Activated T-cell treated with anti-CD3 and anti-CD28 coated beads for 1 hour (primary cell): ENCODE measurements around the gene RNF183.
"Not testable (repeated sequence)": the region's sequence is repeated elsewhere in the genome, so short reads cannot be mapped to it uniquely, and the experiment has no call there.

ENCODE experiments used
- DNase-seq: peaks from one replicate; pipeline ENCODE4 v3.0.0-alpha.2; 2020; ENCODE audit warnings: low read depth

Gene RNF183

DNA sequence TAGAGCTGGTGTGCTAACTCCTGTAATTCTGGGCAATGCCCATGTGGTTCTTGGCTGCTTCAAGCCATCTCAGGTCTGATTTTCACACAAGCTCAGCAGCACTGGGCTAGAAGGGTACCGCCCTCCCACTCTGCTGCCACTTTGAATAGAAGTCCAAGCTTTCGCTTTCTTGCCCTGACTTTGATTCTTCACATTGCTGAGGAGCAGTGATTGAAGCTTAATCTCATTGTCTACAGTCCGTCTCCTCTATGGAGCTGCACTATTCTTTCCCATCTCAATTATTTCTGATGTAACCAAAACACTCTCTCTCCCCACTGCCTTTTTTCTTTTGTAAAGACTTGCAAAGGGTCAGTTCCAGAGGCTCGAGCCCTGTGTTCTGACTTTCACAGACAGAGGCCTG is 12.9 kb upstream of the RNF183 start:
- no peak for DNase-seq

DNA sequence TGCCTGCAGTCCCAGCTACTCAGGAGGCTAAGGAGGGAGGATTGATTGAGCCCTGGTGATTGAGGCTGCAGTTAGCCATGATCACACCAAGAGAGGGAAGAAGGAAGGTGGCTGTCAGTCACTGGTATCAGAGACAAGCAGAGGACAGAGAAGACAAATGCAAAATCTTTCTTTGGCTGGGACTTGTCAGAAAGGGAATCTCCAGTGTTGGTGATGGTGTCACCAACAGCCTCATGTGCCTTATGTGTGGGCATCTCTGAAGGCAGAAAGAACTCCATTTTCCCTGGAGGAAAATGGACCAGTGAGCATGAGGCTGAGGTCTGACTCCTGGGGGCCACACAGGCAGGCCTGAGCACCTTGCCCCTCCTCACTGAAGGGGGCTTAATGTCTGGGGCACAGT is 12.1 kb upstream of the RNF183 start:
- DNase-seq, result no peak

DNA sequence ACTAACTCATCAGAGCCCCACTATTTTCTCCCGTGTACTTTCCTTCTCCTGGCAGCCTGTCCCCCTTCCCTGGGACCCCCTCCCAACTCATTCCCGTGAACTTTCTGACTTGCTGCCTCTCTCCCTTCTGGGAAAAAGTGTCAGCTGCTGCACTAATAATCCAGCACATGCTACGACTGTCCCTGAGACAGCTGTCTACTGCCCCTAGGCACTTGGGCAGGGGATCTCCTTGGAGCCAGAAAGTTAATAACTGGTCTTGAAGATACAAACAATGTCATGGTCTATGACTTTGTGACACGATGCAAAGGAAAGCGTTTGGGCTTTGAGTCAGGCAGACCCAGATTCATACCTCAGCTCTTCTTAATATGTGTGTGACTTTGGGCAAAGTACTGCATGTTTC is 10.1 kb upstream of the RNF183 start:
- no peak for DNase-seq

DNA sequence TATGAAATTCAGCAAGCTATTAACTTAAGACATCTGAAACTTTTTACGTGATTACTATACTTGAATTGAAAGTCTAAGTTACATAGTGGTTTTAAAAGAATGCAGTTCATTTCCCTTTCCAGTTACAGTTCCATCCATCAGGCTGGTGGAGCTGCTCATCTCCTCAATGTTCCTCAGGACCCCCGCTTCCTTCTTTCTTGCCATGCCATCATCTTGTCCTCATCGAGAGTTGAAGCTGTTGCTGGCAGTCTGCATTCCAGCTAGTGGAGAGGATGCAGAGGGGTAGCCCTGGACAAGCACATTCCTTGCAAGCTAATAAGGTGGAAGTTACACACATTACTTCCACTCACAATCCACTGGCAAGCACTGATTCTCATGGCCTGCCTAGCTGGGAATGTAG is 8.8 kb upstream of the RNF183 start:
- DNase-seq, result no peak

DNA sequence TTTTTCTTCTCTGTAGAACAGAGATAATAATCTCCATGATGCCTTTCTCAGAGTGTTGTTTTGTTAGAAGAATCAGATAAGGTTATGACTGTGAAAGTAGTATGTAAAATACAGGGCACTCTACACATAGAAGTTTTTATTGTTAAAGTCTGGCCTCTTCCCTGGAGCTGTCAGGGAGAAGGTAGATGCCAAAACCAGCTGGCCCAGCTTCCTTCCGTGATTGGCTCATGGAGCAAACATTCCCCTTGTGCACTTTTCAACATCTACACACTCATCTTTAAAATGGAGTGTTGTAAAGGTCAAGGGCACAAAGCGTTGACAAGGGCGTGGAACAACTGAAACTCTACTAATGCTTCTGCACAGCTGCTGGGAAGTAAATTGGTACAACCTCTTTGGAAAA is 7.4 kb upstream of the RNF183 start:
- no peak for DNase-seq

DNA sequence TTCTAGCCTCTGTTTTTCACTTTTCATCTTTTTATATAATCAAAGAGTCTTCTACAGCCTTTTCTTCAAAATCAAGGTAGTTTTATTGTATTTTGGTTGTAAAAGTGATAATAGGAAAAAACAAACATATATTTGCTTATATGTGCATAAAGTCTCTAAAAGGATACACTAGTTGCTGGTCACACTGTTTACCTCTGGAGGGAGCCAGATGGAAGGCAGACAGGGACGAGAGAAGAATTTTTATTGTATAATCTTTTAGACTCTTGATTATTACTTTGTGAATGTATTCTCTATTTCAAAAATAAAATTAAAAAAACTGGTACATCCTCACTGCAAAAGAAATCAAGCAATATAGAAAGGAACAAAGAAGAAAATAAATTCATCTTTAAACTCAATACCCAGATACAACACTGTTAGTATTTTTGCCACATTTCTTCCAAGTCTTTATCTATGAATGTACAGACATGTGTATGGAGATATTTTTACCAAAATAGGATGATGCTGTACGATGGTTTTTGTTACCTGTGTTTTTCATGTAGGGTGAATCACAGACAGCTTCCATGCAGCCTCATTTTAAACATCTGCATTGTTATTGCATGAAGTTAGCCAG is 6.1 kb upstream of the RNF183 start:
- no peak for DNase-seq

DNA sequence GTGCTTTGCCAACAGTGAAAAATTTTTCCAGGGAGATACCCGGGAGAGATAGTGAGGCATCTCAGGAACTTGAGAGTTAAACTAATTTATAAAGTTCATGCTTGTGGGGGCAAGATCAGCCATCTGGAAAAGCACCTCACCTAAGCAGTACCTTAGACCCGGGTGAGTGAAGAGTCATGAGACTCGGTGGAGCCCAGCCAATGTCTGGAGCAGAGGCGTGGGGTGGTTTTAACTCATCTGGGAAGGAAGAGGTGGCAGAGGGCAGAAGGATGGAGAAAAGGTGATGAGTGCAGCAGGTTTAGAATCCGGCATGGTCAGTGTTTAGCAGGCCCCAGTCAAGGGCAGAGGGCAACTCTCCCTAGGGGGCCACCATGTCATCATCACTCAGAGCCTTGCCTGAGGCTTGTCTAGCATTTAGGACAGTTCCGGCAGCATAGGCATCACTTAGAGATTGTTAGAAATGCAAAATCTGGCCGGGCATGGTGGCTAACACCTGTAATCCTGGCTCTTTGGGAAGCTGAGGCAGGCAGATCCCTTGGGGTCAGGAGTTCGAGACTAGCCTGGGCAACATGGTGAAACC is 4.3 kb upstream of the RNF183 start:
- no peak for DNase-seq

DNA sequence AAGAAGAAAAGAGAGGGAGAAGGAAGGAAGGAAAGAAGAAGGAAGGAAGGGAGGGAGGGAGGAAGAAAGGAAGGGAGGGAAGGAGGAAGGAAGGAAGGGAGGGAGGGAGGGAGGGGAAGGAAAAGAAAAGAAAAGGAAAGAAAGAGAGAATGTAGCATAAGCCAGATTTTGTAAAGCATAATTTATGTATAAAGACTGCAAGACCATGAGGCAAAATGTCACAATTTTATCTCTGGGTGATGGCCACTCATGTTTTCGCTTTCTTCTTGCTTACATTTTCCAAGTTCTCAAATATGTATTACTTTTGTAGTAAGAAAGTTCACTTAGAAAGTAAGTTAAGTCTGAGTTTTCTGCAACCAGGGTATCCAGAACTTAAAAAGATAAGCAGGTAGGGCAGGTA is 3.4 kb upstream of the RNF183 start:
- no peak for DNase-seq

DNA sequence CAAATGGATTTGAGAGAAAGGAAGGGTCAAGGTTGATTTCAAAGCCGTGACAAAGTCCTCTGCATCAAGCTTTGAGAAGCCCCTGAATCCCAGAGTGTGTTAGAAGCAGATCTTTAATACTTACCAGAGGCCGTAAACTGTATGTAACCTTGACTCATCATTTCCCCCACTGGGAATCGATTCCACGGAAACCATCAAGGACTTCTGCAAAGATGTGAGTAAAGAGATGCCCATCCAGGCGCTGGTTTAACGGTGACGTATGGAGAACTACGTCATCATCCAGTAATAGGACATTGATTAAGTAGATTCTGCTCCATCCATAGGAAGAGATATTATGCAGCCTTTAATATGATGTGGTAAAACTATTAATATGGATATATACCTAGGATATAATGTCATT is 1.6 kb downstream of the RNF183 start:
- no peak for DNase-seq

DNA sequence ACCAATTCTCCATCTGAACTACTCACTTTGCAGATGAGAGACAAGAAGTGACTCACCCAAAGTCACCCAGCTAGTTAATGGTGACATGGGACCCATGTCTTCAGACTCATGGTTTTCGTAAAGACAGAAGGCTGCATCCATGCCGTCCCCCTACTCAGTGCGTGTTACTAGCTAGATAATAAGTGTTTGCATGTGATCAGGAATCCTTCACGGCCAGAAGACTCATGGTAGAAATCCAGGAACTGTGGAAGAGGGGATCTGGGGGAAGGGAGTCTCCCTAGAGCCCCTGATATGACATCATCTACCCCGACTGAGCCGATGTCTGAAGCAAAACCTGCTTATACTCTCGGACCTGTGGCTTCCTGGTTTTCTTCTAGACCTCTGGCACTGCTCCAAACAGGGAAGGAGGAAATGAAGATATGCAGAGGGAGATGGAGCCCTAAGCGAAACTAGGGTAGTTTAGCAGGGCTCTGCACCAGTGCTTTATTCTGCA is 3.3 kb downstream of the RNF183 start:
- DNase-seq, result no peak

DNA sequence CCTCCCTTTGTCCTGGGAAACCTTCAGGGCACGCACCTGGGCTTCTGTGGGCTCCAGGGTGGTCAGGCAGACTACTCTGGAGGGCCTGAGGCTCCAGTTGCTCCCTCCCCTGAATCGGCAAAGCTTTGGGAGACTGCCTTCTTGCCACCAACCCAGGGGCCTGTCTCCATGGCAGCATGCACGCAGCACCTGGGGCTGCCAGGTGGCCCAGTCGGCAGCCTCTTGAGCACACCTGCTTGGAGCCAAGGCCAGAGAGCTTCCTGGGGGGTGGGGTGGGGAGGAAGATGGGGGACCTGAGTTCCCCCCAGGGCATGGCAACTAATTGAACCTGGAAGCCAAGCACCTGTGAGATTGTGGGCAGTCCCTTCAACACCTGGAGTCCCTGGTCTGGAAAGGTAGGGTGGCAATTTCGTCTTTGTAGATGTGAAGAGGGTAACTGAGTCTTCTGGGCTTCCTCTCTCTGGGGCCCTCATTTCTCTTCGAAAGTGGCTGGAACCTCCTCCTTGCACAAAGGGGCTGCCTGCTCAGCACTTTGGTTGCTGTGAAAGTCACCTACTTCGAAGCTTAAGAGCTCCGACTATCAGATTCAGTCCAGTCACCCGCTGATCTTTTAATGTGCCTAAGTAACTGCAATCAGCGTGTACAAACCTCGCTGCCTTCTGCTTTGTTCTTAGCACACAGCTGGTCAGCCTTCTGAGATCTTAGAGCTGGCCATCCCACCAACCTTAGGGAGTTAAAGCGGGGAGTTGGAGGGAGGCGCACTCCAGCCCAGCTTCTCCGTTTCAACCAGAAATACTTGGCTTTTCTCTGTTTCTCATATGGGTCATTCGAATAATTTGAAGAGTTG is 4.0 kb downstream of the RNF183 start:
- DNase-seq, result no peak

DNA sequence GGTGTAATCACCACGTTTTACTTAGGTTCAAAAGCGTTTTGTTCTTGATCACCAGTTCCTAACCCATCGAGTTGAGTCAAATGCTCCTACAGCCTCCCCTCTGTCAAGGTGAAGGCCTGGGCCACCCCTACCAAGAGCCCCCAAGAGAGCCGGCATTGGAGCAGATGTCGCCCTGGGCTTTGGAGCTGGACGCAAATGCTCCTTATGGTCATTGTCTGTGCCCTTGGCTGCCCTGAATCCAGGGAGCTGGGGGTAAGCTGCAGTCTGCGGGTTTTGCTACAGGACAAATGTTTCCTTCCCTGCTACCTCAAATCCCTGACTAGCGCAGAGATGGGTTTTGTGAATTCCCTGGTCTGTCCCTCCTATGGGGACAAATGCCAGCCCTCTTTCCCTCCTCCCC is 4.9 kb downstream of the RNF183 start:
- no peak for DNase-seq

DNA sequence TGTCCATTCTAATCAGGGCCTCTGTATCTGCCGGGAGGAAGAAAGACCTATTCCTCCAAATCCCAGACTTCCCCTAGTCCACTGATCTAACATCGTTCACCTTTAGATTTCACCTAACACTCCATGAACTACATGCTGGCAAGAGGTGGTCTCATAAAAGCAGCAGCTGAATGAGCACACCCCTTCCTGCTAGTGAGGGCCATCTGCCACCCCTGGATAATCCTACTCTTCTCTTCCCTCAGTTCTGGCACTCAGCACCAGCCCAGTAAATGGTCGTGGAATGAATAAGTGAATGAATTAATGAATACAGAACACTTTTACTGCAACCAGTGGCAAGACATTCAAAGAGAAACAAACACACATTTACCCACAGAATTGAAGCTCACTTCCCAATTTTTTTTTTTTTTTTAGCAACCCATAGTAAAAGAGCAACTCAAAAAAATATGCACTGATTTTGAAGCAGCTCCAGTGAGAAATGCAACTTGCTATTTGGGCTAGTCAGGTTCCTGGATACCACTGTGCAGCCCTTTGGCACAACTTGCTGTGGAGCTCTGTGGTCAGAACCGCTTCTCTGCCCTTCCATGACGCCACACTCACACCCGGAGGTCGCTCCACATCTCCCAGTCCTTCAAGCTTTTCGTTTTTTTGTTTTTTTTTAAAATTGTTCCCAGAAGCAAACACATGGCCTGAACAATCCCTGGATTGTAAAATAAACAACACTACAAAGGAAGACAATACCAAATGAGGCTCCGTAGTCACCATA is 6.2 kb downstream of the RNF183 start:
- no peak for DNase-seq

DNA sequence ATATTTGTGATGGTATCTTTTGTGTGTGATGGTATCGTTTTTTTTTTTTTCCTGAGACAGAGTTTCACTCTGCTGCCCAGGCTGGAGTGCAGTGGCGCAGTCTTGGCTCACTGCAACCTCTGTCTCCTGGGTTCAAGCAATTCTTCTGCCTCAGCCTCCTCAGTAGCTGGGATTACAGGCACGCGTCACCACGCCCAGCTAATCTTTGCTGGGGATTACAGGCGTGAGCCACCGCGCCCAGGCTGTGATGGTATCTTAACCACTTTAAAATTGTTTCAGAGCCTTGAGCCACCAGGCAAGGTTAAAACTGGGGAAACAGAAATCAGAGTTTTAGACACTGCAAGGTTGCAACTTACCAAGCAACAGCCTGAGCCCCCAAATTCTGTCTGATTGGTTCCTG is 6.9 kb downstream of the RNF183 start:
- not testable (repeated sequence) for DNase-seq

DNA sequence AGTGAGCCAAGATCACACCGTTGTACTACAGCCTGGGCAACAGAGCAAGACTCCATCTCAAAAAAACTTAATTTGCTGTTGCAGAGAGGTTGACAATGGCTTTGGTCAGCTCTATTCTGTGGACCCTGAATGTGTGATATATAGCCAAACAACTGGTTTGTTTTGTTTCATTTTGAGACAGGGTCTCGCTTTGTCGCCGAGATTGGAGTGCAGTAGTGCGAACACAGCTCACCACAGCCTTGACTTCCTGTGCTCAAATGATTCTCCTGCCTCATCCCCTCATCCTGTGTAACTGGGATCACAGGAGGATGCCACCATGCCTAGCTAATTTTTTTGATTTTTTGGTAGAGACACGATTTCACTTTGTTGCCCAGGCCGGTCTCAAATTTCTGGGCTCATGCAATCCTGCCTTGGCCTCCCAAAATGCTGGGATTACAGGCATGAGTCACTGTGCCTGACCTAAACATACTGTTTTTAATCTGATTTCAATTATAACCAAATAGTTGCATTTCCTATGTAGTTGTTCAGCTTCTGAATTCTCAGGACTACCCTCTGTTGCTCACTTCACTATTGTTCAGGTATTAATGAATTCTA is 9.8 kb downstream of the RNF183 start:
- no peak for DNase-seq

DNA sequence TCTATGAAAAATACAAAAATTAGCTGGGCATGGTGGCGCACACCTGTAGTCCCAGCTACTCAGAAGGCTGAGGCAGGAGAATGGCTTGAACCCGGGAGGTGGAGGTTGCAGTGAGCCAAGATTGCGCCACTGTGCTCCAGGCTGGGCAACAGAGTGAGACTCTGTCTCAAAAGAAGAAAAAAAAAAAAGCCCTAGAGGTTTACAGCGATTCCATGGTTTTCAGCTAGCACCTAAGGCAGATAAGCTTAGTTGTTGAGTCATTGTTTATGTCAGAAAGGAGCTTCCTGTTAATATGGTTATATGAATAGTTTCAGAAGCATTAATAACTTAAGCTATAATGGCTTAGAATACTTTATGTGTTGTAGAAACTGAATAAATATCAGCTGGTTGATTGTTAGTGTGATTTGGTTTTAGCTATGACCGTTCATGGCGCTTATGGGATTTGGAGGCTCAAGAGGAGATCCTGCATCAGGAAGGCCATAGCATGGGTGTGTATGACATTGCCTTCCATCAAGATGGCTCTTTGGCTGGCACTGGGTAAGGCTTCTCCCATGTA is 13.0 kb downstream of the RNF183 start:
- DNase-seq, result no peak

DNA sequence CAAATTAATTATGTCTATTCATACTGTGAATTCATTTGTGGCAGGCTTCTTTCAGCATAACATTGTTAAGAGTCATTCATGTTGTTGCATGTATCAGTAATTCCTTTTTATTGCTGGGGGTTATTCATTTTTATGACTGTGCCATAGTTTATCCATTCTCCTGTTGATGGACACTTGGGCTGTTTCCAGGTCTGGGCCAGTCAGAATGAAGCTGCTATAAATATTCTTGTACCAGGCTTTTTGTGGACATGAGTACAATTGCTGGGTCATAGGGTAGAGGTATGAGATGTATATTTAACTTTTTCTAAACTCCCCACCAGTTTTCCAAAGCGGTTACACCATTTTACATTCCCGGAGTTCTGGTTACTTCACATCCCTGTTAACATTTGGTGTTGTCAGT is 14.1 kb downstream of the RNF183 start:
- DNase-seq, result no peak

DNA sequence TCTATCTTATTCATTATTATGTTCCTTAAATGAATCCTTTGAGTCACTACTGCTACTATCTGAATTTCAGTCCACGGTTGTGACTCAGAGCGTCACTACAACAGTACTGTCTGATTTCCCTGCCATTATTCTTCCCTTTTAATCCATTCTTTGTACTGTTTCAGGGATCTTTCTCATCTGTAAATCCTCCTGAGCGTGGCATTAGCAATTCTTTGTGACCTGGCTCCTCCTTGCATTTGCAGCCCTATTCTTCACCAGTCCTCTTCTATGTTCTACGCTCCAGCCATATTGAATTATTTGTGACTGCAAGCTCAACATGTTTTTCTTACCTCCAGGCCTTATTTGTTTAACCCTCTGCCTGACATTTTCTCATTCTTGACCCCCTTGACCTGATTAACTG is 21.8 kb downstream of the RNF183 start:
- DNase-seq, result no peak

DNA sequence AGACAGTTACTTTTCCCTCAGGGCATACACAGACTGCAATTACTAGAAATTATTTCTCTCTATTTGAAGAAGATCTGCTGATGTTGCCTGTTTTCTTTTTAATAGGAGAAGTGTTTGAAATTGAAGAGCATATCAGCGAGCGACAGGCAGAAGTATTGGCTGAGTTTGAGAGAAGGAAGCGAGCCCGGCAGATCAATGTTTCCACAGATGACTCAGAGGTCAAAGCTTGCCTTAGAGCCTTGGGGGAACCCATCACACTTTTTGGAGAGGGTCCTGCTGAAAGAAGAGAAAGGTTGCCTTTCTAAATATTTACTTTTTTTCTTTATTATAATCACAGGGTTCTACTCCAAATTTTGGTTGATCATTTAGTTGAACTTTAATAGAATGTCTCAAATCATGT is 24.3 kb downstream of the RNF183 start:
- DNase-seq, result no peak

DNA sequence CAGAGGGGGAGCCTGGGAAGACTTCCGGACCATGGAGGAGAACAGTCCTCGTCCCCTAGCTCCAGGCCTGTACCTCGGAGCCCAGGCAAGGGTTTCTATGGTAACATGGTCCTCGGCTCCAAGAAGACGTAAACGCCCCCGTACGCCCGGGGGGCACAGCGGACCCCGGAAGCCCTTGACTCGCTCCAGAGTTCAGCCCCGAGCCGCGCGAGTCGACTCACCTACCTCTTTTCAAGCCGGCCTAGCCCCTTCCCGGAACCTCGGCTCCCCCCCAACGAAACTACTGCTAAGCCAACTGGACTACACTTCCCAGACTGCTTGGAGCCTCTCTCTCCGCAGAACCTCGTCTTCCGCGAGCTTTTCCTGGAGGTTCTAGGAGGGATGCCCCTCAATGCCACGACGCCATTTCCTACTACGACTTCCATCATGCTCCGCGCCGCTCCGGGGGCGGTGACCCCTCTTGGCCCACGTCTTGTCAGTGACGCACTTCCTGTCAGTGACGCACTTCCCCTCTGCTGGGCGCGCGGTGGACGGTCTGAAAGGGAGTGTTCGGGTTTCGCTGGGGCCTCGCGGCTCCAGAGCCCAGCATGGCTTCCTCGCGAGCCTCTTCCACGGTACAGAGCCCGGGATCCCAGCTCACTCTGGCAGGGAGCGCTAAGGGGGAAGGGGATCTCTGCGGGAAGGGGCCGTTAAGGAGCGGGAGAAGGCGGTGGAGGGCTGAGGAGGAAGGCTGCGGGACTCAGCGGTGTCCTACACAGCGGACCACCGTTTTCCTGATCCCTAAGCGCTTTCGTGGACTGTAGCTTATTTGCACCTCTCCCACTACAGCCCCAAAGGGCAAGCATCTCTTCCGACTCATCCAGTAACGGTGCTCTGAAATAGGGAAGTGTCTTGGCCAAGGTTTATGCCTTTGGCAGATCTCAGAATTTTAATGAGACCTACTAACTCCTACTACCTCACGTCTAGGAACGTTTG is 27.7 kb downstream of the RNF183 start, which contains the start of the genes CDC26 and PRPF4:
Gene CDC26 (minus strand): TSS at position 416 of the 975 bp plus-strand sequence. CDS start 3,065 bp downstream, outside the sequence.
Gene PRPF4 (plus strand): TSS at position 502 of the 975 bp plus-strand sequence. CDS start 86 bp downstream, at position 588.
- peak; percentile 91 for DNase-seq
